ENCODE measurements around the gene EPHB6. TPM values are rescaled to one million over a fixed set of nuclear protein-coding genes. Genes with fewer than 3 reads are reported as not detected.

The EPHB6 gene
- total RNA-seq, 3 donors from 2014 or later, result 5.2 to 29.8 (median 29.6) TPM

DNA sequence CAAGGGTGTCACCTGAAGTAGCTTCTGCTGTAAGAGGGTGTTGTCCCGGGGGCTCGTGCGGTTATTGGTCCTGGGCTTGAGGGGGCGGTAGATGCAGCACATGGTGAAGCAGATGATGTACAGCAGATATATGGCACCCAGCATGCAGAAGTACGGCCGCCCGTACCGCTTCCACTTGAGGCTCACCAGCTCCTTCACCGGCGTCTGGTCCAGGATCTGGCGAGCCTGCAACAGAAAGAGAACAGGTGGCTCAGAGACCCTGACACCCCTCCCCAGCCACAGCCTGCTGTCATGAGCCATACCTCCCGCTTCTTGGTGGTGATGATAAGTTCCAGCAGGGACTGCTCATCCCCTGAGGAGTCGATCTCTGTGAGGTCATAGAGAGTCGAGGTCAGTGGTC is 20.6 kb downstream of the EPHB6 start:
- intact Hi-C loops (cut with DNase I; ENCODE audit: low total_unique reads), result loop anchor here (2.0 kb wide), 1 partner anchor 13 kb away; no protein-coding TSS in a partner anchor
- Histone ChIP-seq H3K27ac (no peak overlapping the region), H3K4me1 (no peaks in the 10 kb centered on the region), H3K4me3 (no peak overlapping the region), H3K9me3 (no peaks in the 10 kb centered on the region), H3K27me3 (no peaks in the 10 kb centered on the region), H3K36me3 (no peaks in the 10 kb centered on the region)
- TF ChIP-seq POLR2A (IDR thresholded peaks at IDR 0.05) (no peak), CTCF (IDR thresholded peaks at IDR 0.05) (no peak), POLR2AphosphoS5 (IDR thresholded peaks at IDR 0.05) (no peak)
- no peak for DNase-seq (ENCODE audit: low spot score in 2 of 2)

- Histone ChIP-seq H3K4me3 (no peak overlapping the region), H3K36me3 (no peaks in the 10 kb centered on the region), H3K9me3 (no peaks in the 10 kb centered on the region), H3K27ac (no peak overlapping the region), H3K4me1 (no peaks in the 10 kb centered on the region), H3K27me3 (no peaks in the 10 kb centered on the region)
- intact Hi-C loops (cut with DNase I; ENCODE audit: low total_unique reads), result no loop called here
- DNase-seq (ENCODE audit: low spot score in 2 of 2), result no peak
- no peak for TF ChIP-seq POLR2AphosphoS5 (IDR thresholded peaks at IDR 0.05)
- no peak for TF ChIP-seq POLR2A (IDR thresholded peaks at IDR 0.05)
- TF ChIP-seq CTCF (IDR thresholded peaks at IDR 0.05), result no peak
Measured at GRCh38 chr7:142876236-142876960, 21.5 kb downstream of the EPHB6 start.

DNA sequence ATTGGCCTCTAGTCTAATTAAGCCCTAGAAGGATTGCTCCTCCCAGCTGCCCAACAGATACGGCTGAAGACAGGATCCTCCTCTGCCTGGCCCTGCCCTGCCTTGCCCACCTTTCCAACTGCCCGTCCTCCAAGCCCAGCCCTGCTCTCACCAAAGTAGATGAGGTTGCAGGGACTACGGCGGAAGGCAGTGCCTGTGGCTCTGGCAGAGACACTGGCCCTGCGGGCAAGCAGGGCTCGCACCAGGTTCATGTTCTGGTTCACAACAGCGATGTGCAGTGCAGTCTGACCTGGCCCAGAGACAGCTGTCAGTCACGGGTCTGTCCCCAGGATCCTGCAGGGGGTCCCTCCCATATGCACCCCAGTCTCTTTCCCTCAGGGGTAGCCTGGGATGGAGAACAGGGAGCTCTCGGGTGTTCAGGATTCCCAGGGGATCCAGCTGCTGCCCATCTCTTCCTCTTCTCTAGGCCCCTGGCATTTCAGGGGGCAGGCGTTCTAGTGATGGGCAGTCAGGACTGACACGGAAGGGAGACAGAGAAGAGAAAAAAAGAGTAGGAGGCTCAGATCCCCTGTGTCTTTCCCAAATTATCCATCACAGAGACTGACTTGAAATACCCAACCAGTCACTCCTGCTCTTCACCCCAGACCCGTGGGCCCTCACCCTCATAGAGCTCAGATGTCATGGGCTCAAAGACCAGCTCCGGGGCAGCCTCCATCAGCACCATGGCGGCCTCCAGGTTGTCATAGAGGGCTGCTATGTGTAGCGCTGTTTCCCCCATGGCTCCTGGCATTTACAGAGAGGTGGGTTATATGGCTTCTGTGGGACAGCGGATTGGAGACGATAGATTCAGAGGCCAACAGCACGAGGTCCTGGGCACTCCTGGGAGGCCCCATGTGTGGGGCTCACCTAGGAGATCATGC is 22.4 kb downstream of the EPHB6 start:
- intact Hi-C loops (cut with DNase I; ENCODE audit: low total_unique reads), result no loop called here
- H3K27me3 ChIP-seq, result no peaks in the 10 kb centered on the region
- no peak overlapping the region for H3K4me3 ChIP-seq
- TF ChIP-seq POLR2A (IDR thresholded peaks at IDR 0.05) (no peak), POLR2AphosphoS5 (IDR thresholded peaks at IDR 0.05) (no peak), CTCF (IDR thresholded peaks at IDR 0.05) (no peak)
- no peak for DNase-seq (ENCODE audit: low spot score in 2 of 2)
- H3K27ac ChIP-seq, result no peak overlapping the region
- no peaks in the 10 kb centered on the region for H3K4me1 ChIP-seq
- no peaks in the 10 kb centered on the region for H3K9me3 ChIP-seq
- no peaks in the 10 kb centered on the region for H3K36me3 ChIP-seq

DNA sequence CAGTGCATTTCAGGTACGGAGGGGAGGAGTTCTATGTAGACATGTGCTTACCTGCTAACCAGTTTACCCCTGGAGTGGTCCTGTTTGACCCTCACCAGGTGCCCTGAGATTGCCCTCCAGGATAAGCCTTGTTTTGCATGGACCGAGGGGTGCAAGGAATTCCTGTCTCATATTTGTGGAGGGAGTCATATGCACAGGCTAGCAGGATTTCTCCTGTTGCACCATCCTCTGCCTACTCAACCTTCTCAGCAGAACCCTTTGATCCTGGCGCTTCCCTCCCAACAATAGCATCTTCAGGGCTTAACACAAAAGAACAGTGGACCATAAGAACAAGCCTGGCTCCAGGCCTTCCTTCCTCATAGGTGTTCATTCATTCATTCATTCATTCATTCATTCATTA is 23.4 kb downstream of the EPHB6 start:
- intact Hi-C loops (cut with DNase I; ENCODE audit: low total_unique reads), result no loop called here
- Histone ChIP-seq H3K9me3 (no peaks in the 10 kb centered on the region), H3K4me1 (no peaks in the 10 kb centered on the region), H3K36me3 (no peaks in the 10 kb centered on the region), H3K27me3 (no peaks in the 10 kb centered on the region), H3K27ac (no peak overlapping the region), H3K4me3 (no peak overlapping the region)
- DNase-seq (ENCODE audit: low spot score in 2 of 2), result no peak
- TF ChIP-seq POLR2A (IDR thresholded peaks at IDR 0.05) (no peak), POLR2AphosphoS5 (IDR thresholded peaks at IDR 0.05) (no peak), CTCF (IDR thresholded peaks at IDR 0.05) (no peak)

DNA sequence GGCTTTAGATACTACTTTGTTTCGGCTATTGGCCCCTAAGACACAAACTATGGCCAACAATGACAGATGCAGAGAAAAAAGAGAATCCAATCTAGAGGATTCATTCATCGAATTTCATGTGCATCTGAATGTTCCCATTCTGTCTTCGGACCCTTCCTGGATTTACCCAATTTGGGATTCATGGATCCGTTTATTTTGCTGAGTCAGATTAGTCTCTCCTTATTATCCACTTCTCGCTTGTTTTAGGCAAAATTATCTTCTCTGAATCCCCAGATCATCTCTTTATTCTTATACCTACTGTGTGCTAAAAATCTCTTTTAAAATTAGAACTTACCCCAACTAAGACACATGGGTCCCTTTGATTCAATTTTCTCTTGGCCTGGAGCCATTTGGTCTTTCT is 24.2 kb downstream of the EPHB6 start:
- no peaks in the 10 kb centered on the region for H3K9me3 ChIP-seq
- TF ChIP-seq POLR2AphosphoS5 (IDR thresholded peaks at IDR 0.05) (no peak), CTCF (IDR thresholded peaks at IDR 0.05) (no peak), POLR2A (IDR thresholded peaks at IDR 0.05) (no peak)
- no peaks in the 10 kb centered on the region for H3K4me1 ChIP-seq
- H3K4me3 ChIP-seq, result no peak overlapping the region
- no peak overlapping the region for H3K27ac ChIP-seq
- DNase-seq (ENCODE audit: low spot score in 2 of 2), result no peak
- H3K27me3 ChIP-seq, result no peaks in the 10 kb centered on the region
- intact Hi-C loops (cut with DNase I; ENCODE audit: low total_unique reads), result no loop called here
- H3K36me3 ChIP-seq, result no peaks in the 10 kb centered on the region

Data from breast epithelium (tissue), 4 donors.